Kidney (tissue), 14 donors: ENCODE data around the gene PXDN. TPM values are rescaled to one million over a fixed set of nuclear protein-coding genes. Genes with fewer than 3 reads are reported as not detected.

Experiments
- DNase-seq, 5 donors: peaks; one replicate each; pipeline ENCODE4 v3.0.0-alpha.2; 2013 to 2020
- FAIRE-seq: peaks from 2 replicates; lab custom pipeline; 2012; peaks lifted over from hg19 to GRCh38; lab: Jason Lieb, UNC
- H3K27ac ChIP-seq, 2 donors: one replicate each; pipeline ENCODE4 v1.7.0; 2013; ENCODE audit warnings: low read depth in 2 of 2, low read length in 2 of 2, inconsistent platforms in 1 of 2
- H3K27me3 ChIP-seq: one replicate; pipeline ENCODE4 v1.7.1; 2013; ENCODE audit warnings: low read length, inconsistent platforms; ENCODE audit not compliant: control insufficient read depth, insufficient read depth
- H3K36me3 ChIP-seq, 3 donors: one replicate each; pipeline versions ENCODE4 v1.7.0 to v1.7.1; 2013; ENCODE audit warnings: low read length in 3 of 3, control low read depth in 1 of 3, inconsistent platforms in 1 of 3; ENCODE audit not compliant: insufficient read depth in 3 of 3, control insufficient read depth in 2 of 3
- H3K4me1 ChIP-seq, 3 donors: one replicate each; pipeline versions ENCODE4 v1.7.0 to v1.7.1; 2013; ENCODE audit warnings: low read length in 3 of 3, inconsistent platforms in 1 of 3, low read depth in 1 of 3; ENCODE audit not compliant: control insufficient read depth in 2 of 3, insufficient read depth in 2 of 3
- H3K4me3 ChIP-seq, 3 donors: one replicate each; pipeline versions ENCODE4 v1.7.0 to v1.8.1; 2013; ENCODE audit warnings: low read length in 3 of 3, control low read depth in 1 of 3, inconsistent platforms in 1 of 3
- H3K9ac ChIP-seq, 3 donors: one replicate each; pipeline versions ENCODE4 v1.7.0 to v1.7.1; 2013; ENCODE audit warnings: low read length in 3 of 3, control low read depth in 1 of 3, inconsistent platforms in 1 of 3
- H3K9me3 ChIP-seq, 3 donors: one replicate each; pipeline versions ENCODE4 v1.7.0 to v1.7.1; 2013; ENCODE audit warnings: low read length in 3 of 3, control low read depth in 1 of 3, inconsistent platforms in 1 of 3; ENCODE audit not compliant: control insufficient read depth in 2 of 3, insufficient read depth in 1 of 3
- intact Hi-C: fragments of 100-400 bp; cut with DNase I; formaldehyde crosslinking; loops from one replicate; pipeline ENCODE4 v1.11.1; 2022
- polyA plus RNA-seq: library from polyadenylated mRNA; stranded (reverse); fragments of 350-450 nt; fragmentation: Illumina TruSeq; extraction: RNeasy Lipid Tissue Mini Kit (QIAGEN cat#74804); gene quantifications from one replicate; pipeline ENCODE4 v1.2.3, GENCODE V29; 2014; ENCODE audit warnings: low read depth, low replicate concordance; ENCODE audit not compliant: insufficient read depth
- total RNA-seq: library from RNA; stranded (reverse); fragmentation: NEBNext Ultra II Directional; extraction: Animal tissue kit (Norgen Biotek cat#: 25700); gene quantifications from one replicate; pipeline ENCODE4 v1.2.1, GENCODE V29; 2021
- TF ChIP-seq, protein P1 (sequence below): IDR thresholded peaks from 3 replicates; pipeline ENCODE4 v1.5.1; 2012; ENCODE audit warnings: mild to moderate bottlenecking, moderate library complexity, borderline replicate concordance; ENCODE audit not compliant: insufficient read depth; ENCODE audit errors: extremely low read depth
- donor health status: control.
- donor health status: control.
- donor health status: control.
- donor health status: control.
- donor health status: control.
- donor health status: DM: yes; HTN: yes; CAD: no.
- donor health status: Normal renal cell carcinoma (clear cell type).

PXDN gene
- total and polyA plus RNA-seq, 2 donors from 2014 or later = 4.7 to 42.3 TPM

DNA sequence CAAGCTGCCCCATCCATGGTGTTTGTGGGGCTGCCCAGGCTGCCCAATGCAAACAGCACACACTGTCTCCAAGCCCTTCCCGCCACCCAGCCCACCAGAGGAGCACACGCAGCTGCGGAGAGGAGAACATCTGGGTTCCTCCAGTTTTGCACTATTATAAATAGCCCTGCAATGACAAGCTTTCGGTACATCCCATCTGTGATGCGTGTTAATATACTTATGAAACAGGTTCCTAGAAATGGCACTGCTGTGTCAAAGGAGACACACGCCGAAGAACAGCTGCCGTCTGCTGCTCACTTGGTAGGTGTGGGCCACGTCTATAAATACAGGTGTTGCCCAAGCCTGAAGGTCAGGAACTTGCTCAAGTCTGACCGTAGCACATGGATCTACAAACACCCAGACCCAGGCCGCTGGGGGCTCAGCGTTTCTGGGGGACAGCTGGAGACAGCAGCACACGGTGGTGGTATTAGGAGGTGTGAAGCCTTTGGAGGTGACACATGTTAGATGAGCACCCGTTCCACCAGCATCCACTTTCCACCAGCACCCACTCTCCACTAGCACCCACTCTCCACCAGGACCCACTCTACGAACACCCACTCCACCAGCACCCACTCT is 34.3 kb downstream of the PXDN start:
- Histone ChIP-seq H3K27ac (no peak overlapping the region), H3K9me3 (no peaks in the 10 kb centered on the region), H3K4me1 (peaks cover 2 to 13% (median 5%) of the 10 kb centered on the region in 3 donors), H3K36me3 (no peaks in the 10 kb centered on the region), H3K27me3 (no peaks in the 10 kb centered on the region), H3K4me3 (no peak overlapping the region), H3K9ac (no peak overlapping the region)
- intact Hi-C loops = no loop called here
- no peak for FAIRE-seq
- TF ChIP-seq, protein P1, sequence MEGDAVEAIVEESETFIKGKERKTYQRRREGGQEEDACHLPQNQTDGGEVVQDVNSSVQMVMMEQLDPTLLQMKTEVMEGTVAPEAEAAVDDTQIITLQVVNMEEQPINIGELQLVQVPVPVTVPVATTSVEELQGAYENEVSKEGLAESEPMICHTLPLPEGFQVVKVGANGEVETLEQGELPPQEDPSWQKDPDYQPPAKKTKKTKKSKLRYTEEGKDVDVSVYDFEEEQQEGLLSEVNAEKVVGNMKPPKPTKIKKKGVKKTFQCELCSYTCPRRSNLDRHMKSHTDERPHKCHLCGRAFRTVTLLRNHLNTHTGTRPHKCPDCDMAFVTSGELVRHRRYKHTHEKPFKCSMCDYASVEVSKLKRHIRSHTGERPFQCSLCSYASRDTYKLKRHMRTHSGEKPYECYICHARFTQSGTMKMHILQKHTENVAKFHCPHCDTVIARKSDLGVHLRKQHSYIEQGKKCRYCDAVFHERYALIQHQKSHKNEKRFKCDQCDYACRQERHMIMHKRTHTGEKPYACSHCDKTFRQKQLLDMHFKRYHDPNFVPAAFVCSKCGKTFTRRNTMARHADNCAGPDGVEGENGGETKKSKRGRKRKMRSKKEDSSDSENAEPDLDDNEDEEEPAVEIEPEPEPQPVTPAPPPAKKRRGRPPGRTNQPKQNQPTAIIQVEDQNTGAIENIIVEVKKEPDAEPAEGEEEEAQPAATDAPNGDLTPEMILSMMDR = no peak
- no peak for DNase-seq

DNA sequence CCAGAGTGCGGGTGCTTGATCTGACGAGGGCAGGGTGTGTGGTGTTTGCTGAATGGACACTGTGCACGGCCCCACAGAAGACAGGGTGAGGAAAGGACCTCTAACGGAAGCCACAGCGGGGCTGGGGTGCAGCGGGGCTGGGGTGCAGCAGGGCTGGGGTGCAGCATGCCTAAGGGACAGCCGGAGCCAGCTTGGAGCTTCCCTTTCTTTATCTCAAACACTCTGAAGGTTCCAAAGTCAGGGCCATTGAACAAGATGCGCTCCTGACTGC is 35.0 kb downstream of the PXDN start:
- no peak for DNase-seq
- no peak overlapping the region for H3K27ac ChIP-seq
- no peak overlapping the region for H3K4me3 ChIP-seq
- no peaks in the 10 kb centered on the region for H3K9me3 ChIP-seq
- no peaks in the 10 kb centered on the region for H3K27me3 ChIP-seq
- H3K4me1 ChIP-seq = peaks cover 2 to 12% (median 5%) of the 10 kb centered on the region in 3 donors
- no peak for FAIRE-seq
- intact Hi-C loops = no loop called here
- TF ChIP-seq, protein P1 = no peak
- no peak overlapping the region for H3K9ac ChIP-seq
- H3K36me3 ChIP-seq = no peaks in the 10 kb centered on the region

DNA sequence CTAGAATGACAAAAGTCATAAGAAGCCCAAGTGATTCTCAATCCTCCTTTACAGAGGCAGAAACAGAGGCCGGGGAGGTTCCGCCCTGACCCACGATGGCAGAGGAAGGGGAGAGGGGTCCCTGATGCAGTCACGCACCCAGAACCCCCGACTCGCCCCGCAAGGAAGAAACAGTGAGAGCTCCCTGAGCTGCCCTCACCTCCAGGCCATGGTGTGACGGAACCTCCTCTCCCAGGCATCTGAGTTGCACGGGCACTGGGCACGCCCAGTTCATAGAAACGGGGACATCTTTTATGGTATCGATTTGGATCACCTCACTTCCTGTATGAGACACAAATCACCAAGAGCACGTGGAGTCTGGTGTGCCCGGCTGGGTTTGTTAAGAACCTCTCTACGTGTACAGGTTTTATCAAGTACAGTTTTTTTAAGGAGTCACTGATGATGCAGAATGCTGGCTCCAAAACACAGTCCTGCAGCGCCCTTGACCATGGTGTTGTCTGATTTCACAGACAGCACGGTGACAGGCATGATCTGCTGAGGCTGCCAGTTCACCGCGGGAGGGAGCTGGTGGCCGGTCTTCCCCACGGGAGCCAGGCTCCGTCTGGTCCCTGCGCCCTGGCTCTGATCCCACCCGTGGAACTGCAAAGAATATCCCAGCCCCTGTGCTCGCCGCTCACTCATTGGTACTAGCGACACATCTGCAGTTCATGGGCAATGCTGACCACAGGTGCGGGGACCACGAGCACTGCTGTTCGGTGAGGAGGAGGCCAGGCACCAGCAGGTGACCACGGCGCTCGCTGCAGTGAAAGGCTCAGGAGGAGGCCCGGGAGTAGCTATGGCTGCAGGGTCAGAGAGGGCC is 35.6 kb downstream of the PXDN start:
- no peak overlapping the region for H3K27ac ChIP-seq
- no peaks in the 10 kb centered on the region for H3K27me3 ChIP-seq
- FAIRE-seq = no peak
- no peak for DNase-seq
- TF ChIP-seq, protein P1 = no peak
- H3K36me3 ChIP-seq = no peaks in the 10 kb centered on the region
- H3K4me1 ChIP-seq = peaks cover 2 to 6% (median 5%) of the 10 kb centered on the region in 3 donors
- H3K9me3 ChIP-seq = no peaks in the 10 kb centered on the region
- no peak overlapping the region for H3K4me3 ChIP-seq
- intact Hi-C loops = no loop called here
- H3K9ac ChIP-seq = no peak overlapping the region
